ENCODE measurements around the gene FN3K.

Gene FN3K

DNA sequence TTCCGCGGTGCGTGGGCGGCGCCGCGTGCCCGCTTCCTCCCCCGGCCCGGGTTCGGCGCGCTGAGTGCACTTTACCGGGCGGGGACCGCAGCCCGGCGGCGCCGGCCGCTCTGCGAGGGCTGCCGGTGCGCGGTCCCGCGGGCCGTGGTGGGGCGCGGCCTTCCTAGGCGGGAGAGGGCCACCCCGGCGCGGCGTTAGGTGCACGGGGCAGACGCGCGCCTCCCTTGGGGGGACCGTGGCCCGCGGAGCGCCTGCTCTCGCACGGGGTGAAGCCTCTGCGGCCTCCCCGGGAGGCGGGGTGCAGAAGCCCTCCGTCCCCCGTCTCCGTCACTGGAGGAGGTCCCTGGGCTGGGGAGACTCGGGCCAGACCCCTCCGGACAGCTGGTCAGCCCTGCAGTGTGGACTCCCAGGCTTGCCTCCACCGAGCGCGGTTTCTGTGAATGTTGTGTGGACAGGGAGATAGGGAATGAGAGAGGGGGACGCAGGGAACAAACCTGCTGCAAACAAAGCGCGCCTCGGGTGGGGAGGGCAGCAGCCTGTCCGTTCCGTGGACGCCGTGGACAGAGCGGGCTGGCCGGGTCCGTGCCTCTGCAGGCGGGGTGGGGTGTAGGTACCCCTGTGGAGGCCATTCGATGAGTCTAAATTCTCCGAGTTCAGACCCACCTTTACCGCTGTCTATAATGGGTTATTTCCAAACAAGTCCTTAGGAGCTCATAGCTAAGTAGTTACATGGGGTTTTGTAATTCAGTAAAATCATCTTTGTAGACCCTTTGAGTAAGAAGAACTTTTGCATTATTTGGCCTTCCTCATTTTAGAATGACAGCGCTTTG lies 17.2 kb downstream of the FN3K start:
- peak; percentile 9 for DNase-seq (ENCODE audit: low read depth)
- TF ChIP-seq, protein P1, sequence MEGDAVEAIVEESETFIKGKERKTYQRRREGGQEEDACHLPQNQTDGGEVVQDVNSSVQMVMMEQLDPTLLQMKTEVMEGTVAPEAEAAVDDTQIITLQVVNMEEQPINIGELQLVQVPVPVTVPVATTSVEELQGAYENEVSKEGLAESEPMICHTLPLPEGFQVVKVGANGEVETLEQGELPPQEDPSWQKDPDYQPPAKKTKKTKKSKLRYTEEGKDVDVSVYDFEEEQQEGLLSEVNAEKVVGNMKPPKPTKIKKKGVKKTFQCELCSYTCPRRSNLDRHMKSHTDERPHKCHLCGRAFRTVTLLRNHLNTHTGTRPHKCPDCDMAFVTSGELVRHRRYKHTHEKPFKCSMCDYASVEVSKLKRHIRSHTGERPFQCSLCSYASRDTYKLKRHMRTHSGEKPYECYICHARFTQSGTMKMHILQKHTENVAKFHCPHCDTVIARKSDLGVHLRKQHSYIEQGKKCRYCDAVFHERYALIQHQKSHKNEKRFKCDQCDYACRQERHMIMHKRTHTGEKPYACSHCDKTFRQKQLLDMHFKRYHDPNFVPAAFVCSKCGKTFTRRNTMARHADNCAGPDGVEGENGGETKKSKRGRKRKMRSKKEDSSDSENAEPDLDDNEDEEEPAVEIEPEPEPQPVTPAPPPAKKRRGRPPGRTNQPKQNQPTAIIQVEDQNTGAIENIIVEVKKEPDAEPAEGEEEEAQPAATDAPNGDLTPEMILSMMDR (conservative IDR thresholded peaks at IDR 0.05; ENCODE audit: low read depth, low read length) = no peak
- peak overlapping the region; percentile 88 for H3K4me3 ChIP-seq (ENCODE audit: low read depth, low read length)

DNA sequence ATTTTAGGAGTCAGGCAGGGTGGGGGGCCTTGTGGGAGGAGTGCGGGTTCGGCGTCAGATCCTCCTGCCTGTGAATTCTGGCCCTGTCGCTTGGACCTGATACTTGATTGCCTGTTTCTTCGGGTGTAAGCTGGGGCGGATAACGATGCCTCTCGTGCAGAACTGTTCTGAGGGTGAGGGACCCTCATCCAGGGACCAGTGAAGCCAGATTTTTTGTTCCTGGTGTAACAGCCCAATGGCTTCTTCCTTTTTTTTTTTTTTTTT lies 17.7 kb downstream of the FN3K start:
- peak overlapping the region; percentile 88 for H3K4me3 ChIP-seq (ENCODE audit: low read depth, low read length)
- TF ChIP-seq, protein P1 (conservative IDR thresholded peaks at IDR 0.05; ENCODE audit: low read depth, low read length) = no peak
- DNase-seq (ENCODE audit: low read depth) = no peak

DNA sequence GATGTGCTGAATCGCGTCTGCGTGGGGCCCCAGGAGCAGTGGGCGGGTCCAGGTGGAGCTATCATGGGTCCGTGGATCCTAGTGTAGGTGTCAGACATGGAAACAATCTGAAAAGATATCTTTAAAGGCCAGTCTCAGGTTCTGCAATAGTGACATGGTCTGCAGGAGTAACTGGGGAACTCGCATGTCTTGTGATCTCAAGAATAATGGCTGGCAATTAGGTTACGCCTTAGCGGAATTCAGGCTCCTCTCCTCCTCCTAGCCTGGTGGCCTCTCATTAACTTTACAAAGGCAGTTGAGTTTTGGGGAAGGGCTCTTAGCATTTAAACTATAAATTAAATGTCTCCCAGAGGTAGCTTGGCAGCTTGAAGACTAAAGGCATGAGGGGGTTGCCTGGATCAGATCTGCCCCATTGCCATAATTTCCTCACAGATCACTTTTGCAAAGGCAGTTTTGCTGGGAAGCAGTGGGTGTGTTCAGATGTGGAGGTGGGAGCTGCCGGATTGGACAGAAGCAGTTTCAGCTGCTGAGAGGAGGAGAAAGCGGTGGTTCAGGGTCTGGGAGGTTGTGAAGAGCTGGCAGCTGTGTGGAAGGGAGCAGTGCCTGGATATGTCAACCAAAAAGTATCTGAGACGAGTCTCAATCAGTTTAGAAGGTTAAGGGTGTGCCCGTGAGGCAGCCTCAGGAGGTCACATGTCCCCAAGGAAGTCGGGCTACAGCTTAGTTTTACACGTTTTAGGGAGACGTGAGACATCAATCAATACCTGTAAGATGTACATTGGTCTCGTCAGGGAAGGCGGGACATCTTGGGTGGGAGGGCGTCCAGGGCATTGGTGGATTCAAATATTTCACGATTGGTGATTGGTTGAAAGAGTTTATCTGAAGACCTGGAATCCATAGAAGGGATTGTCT lies 19.1 kb downstream of the FN3K start:
- TF ChIP-seq, protein P1 (conservative IDR thresholded peaks at IDR 0.05; ENCODE audit: low read depth, low read length) = no peak
- no peak overlapping the region for H3K4me3 ChIP-seq (ENCODE audit: low read depth, low read length)
- peak; percentile 30 for DNase-seq (ENCODE audit: low read depth)

DNA sequence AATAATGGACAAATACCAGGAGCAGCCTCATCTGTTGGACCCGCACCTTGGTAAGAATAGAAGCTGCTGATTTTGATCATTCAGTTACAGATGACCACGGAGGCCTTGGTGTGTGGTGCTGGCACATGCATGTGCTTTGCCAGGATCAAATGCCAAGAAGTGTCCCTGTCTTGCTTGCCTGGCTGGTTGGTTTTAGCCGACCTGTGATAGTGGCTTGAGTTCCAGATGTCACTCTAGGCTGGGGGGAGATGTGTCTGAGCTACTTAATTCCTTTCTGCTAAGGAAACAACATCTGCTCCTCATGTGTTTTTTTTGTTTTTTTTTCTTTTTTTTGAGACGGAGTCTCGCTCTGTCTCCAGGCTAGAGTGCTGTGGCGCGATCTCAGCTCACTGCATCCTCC lies 20.8 kb downstream of the FN3K start:
- no peak for DNase-seq (ENCODE audit: low read depth)
- no peak overlapping the region for H3K4me3 ChIP-seq (ENCODE audit: low read depth, low read length)
- TF ChIP-seq, protein P1 (conservative IDR thresholded peaks at IDR 0.05; ENCODE audit: low read depth, low read length) = no peak

DNA sequence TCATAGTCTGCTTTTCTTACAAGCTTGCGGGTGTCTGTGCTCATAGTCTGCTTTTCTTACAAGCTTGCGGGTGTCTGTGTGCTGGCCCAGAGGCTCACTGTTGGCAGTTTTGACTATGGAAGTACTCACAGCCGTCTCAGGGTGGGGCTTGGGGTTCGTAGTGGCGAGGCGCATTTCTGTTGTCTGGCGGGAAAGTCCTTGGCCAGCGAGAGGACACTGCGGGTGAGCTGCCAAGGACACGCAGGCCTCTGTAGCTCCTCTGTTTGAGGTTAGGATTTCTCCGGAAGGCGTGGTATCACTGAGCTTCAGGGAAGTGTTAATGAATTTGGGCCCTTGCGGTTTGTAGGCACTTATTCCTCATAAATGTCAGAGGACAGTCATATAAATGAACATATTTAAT lies 30.0 kb downstream of the FN3K start:
- no peak overlapping the region for H3K4me3 ChIP-seq (ENCODE audit: low read depth, low read length)
- DNase-seq (ENCODE audit: low read depth) = no peak
- TF ChIP-seq, protein P1 (conservative IDR thresholded peaks at IDR 0.05; ENCODE audit: low read depth, low read length) = no peak

DNA sequence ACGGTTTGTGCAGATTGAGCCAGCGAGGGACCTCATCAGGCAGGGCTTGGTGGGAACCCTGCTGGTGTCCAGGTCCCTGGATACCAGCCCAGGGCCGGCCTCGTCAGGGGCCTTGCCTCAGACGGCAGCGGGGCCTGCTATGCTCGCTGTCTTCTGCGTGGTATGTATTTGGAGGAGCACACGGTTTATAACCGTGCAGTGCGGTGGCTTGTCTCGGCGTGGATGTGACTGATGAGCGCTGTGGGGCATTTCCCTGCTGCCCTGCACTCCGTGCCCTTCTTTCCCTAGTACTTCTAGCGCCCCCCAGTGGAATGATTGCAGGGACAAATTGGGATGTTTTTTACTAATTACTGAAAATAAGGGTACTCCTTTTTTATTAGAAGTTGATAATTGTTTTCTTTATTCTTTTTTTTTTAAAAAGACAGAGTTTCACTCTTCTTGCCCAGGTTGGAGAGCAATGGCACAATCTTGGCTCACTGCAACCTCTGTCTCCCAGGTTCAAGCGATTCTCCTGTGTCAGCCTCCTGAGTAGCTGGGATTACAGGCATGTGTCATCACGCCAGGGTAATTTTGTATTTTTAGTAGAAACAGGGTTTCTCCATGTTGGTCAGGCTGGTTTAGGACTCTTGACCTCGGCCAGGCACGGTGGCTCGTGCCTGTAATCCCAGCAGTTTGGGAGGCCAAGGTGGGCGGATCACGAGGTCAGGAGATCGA lies 31.8 kb downstream of the FN3K start:
- DNase-seq (ENCODE audit: low read depth) = peak; percentile 59
- H3K4me3 ChIP-seq (ENCODE audit: low read depth, low read length) = no peak overlapping the region
- TF ChIP-seq, protein P1 (conservative IDR thresholded peaks at IDR 0.05; ENCODE audit: low read depth, low read length) = peak; percentile 76
